GM21529 (cell line): ENCODE data around the gene SHROOM2.
"Not testable (repeated sequence)": the region's sequence is repeated elsewhere in the genome, so short reads cannot be mapped to it uniquely, and the experiment has no call there.

Source experiments
- ATAC-seq: cut with Tn5 transposase; IDR thresholded peaks from one replicate; pipeline ENCODE4 v1.9.1; 2021; ENCODE audit not compliant: unreplicated experiment

SHROOM2 gene

DNA sequence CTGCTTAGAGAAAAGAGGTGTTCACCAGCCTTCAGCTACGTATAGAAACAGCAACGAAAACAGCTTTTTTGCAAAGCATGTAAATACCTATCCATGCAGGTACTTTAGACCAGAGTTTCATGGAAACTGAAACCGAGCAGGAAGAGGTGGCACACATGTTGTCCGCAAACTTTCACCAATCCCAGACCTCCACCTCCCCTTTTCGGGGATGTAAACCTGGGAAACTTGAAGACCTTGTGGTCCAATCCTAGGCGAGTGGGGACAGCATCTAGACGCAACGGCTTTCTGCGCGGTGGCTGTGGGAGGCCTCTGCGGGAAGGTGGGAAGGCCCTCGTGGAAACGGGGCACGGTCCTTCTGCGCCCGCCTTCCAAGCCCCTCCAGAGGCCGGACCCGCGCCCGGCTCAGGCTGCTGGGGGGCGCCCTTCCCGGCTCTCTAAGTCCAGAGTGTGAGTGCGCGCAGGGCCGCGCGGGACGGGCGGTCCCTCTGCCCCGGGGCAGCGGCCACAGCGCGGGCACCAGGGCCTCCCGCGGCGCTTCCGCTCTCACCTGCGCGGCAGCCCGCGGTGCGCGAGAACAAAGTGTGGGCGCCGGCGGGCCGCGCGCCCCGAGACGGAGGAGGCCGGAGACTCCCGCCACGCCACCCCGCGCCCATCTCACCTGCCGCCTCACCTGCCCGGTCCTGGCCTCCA, 830 bp upstream of the SHROOM2 start:
- ATAC-seq: no peak

DNA sequence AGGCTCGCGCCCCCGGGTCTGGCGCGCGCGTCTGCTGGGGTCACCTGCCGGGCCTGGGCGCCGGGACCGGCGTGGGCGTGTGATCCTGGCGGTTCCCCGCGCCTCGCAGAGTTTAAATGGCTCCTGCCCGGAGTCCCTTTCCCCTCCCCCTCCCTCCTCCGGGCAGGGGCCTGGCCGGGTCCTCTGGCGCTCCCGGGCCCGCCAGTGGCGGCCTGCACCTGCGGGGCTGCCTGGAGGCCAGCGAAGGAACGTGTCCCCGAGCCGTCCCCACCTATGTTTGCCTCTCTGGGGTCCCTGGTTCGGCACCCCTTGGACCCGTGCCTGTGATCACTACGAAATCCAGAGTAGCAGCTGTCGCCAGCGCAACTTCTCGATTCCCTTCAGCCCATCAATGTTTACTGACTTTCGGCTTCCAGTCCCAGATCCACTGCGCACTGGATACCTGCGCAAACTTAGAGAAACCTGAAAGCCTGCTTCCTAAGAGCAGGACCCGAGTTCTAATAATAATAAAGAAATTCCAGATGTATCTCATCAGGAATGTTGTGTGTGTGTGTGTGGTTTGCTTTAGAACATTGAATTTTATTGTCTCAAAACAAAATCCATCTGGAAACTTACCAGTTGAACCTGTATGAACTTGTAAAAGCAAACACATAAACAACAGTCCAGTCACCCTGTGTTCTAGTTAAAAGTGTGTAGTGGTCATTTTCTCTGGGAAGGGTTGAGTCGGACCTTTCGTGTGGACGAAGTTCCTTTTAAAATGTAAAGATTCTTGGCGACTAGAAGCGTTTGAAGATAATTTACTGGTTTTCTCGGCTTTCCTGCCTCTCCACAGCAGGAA, 788 bp downstream of the SHROOM2 start:
- ATAC-seq: no peak

DNA sequence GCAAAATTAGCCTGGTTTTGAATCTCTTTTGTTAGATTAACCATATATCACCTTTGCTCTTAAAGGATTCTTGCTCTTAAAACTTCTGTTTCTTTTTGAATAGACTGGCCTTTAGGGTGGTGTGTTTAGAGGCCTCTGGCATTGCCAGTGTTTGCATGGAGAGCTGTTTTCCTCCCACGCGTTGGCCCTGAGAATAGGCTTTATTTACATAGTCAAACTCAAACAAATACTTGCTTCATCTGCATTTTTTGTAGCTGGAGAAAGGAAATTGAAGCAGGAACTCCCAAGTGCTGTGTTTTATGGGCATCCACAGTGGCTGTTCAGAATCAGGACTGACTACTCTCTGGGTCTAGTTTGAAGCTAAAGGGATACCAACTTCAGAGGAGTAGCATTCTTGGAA, 2.7 kb downstream of the SHROOM2 start:
- no peak for ATAC-seq

DNA sequence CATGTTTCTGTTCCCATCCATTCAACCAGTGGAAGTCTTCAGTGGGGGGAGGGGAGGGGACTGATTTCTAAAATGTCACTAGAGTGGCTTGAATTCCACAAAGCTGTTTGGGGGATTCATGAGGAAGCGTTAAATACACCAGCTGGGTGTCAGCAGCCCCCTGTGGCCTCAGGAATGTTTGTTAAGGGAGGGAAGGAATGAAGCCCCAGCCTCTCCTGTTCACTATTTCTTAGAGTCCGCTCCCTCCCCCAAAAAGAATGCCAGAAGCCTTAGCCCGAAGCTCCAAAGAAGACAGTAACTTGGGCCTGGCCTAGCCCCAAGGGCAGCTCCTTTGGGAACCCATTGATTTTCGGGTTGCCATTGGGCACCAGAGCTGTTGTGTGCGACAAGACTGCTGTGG, 3.3 kb downstream of the SHROOM2 start:
- ATAC-seq: no peak

DNA sequence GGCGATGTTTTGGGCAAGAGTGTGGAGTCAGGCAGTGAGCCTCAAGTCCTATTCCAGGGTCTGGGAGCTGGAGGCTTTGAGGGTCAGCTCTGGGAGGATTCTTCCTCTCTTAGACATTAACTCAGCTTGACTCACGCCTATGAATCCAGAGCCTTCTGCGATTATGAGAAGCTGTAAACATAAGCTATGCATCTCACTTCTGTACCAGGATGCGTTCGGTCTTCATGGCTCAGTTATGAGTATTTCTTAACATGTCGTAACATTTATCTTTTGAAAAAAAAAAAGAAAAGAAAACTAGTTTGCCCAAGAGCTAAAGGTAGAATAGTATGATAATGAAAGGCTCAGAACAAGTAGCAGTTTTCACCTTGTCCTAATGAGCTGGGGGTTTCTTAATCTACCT, 4.6 kb downstream of the SHROOM2 start:
- ATAC-seq: no peak

DNA sequence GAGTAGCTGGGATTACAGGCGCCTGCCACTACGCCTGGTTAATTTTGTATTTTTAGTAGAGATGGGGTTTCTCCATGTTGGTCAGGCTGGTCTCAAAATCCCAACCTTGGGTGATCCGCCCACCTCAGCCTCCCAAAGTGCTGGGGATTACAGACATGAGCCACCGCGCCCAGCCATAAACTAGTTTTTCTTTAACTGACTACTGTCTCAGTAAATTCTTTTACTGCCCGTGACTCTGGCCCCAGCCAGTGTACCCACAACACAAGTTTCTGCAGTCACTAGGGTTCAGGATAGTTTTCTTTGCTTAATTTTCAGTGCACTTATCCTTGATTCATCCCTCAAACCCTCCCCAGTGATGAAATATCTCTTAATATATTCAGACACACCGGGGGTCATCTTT, 8.3 kb downstream of the SHROOM2 start:
- ATAC-seq: no peak

DNA sequence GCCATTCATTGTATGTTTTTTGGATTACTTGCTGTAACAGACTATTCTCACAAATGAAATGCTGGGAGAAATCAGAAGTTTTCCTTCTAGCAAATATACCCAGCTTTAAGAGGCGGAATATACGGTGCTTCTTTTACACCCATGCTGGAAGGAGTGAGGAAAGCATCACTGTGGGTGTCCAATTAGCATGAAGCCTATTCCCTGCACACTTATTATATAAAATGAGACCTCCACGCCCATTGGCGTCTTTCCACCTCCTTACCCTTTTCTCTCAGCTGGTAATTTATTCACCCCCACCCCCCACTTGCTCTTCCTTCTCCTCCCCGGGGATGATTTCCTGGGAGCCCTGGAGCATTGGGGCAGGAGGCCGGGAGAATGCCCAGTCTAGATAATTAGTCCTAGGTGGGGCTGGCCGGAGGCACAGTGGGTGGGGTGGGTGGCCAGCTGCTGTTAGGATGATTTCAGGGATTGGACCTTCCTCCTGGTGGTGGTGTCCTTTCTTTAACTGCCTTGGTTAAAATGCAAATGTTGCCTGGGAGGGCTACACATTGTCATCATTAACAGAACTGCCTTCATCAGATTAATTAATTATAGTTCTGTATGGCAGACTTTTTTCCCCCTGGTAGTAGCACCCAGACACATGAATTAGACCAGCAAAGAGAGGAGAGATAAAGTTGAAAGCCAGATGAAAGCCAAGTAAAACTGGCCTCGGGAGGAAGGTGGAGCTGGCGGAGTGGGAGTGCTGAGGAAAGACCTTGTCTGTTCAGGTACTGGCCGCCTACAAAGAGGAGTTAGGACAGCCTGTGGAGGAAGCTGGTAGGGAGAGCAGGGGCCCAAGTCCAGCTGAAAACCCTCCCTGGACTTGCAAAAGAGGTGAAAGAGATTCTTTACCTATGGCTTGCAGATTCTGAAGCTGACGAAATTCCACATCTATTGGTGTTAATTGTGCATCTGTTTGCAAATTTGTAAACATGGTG, 11.4 kb downstream of the SHROOM2 start:
- no peak for ATAC-seq

DNA sequence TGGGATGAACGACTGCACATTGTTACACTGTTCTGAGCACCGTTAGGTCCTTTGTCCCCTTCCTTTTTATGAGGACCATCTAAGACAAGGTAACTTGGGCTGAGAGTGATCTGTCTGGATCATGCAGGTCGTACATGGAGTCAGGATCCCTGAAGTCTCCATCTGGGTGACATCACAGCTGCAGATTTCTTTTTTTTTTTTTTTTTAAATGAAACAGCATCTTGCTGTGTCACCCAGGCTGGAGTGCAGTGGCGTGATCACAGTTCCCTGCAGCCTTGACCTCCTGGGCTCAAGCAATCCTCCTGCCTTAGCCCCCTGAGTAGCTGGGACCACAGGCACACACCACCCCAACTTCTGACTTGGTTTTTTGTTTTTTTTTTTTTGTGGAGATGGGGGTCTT, 16.5 kb downstream of the SHROOM2 start:
- ATAC-seq: no peak

DNA sequence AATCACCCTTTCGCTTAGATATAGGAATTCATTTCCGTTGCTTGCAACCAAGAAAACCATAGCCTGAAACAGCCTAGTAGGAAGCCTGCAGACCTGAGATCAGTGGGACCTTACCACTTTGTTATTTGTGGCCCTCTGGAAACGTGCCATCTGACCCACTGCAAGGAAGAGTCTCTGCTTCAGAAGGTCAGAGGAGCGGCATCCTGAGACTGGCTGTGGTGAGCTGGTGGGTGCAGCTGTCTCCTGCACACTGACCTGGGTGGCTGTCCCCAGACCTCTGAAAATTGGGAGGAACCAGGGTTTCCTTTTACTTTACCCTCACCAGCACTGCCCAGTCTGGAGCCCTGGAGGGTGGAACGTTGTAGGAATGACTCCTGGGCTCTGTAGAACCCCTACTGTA, 18.2 kb downstream of the SHROOM2 start:
- ATAC-seq: no peak

DNA sequence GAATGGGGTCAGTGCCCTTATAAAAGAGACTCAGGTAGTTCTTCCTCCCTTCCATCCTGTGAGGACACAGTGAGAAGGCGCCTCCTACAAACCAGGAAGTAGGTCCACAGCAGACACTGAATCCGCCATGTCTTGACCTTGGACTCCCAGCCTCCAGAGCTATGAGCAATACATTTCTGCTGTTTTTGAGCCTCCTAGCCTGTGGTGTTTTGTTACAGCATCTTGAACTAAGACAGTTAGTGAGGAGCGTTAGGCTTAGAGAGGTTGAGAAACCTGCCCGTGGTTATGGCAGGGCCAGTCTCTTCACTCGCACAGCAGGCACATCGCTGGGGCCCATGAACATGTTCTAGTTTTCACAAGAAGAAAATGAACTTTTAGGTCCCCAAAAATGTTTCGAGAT, 19.7 kb downstream of the SHROOM2 start:
- ATAC-seq: no peak

DNA sequence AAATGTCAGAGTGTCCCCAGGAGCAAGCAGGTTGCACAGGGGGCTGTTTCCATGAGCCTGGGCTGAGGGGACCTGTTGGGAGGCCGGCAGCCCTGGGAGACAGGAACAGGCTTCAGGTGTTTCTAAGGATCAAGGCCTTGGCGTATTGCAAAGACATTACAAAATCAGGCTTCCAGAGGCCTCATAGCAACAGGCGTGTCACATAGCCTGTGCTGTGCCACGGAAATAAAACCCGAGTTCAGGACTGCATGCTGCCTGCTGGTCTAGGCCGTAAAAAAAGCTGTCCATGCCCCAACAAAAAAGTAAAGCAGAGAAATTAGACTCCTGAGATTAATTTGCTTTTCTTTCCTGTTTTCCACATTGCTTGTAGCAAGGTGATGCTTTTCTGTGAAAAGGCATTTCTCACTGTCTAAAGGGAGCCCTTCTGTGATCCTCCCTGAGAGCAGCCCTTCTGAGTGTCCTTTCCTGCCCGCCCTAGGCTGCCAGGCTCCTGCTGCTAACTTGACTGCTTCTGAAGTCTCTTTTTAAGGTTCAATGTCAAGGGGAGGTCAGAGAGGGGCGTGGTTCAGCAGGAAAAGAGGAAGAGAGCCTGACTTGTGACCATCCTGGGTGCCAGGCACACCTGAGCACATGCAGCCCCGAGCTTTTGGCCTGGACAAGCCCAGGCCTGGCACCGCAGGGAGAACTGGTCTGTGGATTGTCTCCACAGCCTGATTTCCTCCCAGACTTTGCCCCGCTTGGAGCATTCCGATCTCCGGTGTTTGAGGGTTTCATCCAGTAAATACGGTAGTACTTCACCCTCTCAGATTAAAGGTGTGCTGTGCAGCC, 21.3 kb downstream of the SHROOM2 start:
- ATAC-seq: no peak

DNA sequence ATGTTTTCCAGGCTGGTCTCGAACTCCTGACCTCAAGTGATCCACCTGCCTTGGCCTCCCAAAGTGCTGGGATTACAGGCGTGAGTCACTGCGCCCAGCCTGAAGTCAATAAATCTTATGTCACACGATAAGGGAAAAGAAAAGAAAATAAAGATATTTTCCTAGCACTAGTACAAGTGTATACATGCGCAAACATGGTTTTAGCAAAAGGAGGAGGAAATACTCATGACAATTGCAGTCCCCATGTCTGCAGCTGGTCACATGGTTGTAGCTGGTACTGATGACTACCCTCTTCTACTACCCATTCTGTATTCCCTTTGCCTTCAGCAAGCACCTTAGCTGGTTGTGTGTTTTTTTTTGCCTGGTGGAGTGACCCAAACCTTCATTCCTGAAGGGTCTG, 23.6 kb downstream of the SHROOM2 start:
- ATAC-seq: not testable (repeated sequence)

DNA sequence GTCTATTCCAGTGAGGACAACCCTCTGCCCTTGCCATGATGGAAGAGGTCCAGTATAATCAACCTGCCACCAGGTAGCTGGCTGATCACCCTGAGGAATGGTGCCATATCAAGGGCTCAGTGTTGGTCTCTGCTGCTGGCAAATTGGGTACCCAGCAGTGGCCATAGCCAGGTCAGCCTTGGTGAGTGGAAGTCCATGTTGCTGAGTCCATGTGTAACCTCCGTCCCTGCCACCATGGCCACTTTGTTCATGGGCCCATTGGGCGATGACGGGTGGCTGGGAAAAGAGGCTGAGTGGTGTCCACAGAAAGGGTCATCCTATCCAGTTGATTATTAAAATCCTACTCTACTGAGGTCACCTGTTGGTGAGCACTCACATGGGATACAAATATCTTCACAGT, 24.9 kb downstream of the SHROOM2 start:
- ATAC-seq: not testable (repeated sequence)

DNA sequence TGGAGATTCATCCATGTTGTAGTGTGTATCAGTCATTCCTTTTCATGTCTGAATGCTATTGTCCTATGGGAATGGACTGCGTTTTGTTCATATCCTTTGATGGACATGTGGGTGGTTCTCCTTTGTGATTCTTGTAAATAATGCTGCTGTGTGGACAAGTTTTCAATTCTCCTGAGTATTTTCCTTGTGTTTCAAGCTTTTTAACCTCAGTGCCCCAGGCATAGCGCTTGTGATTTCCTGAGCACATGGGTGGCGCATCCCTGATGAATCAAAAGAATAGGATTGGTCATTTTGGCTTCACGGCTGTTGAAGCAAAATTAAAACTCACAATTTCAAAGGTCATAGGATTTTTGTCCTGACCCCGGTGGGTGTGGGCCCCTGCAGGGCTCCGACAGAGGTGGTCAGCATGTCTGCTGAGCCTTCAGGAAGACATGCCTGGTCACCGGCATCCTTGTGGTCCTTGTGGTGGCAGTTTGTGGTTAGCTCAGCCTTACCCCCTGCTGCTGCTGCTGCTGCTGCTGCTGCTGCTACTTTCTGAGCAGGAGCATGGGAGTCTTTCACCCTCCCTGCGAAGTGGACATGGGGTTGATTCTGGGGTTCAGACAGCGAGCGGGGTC, 30.0 kb downstream of the SHROOM2 start:
- no peak for ATAC-seq

DNA sequence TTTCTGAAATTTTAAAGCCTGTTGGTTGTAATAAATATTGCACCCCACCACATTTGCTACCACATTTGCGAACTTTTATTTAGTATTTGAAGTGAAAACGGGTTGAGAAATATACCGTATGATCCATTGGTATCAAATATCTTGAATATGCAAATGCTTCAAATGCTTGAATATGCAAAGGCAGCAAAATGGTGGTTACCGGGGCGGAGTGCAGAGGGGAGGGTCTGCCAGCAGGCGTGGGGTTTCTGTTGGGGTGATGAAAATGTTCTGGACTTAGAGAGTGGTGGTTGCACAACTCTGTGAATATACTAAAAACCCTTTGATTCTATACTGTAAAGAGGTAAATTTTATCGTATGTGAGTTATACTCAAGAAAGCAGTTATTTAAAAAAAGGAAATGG, 35.3 kb downstream of the SHROOM2 start:
- ATAC-seq: no peak

DNA sequence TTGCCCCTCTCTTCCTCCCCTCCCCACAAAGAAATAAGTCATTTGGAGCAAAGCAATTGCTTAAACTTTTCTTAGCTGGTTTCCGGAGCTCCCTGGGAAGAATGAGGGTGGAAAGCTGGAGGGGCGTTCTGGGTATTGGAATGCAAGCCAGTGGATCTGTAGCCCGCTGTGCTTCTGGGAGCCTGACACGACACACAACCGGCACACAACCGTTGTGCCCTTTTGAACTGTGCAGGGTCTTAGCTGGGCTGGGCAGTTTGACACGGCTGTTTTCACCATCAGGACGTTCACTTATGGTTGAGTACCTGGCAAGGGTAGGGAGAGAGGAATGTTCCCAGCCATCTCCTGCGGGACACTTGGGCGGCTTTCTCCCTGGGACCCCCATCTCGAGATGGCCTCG, 38.3 kb downstream of the SHROOM2 start:
- ATAC-seq: no peak

DNA sequence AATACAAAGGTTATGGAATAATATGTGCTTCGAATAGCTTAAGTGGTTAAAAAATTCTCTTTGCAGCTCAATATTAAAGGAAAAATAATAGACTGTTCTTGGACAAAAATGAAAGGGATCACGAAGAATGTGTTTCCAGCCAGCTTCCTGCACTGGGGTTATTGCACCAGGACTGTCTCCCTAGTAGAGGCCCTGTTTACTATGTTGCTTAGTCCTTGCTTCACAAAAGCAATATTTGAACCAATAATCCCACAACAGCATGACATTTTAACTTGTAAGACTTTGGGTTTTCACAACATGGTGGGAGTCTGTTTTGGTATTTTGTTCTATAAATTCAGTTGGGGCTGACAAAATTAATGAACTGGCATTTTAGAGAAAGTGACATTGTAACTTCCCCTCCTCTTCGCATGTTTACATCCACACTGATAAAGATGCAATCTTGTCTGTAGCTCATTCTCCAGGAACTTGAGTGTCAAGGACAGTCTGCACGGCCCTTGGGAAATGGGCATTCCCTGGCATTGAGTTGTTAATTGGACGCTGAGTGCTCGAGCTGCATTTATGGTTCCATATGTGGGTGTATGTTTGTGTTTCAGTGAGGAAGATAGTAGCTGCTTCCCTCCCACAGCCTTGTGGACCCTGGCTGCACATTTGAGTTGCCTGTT, 39.0 kb downstream of the SHROOM2 start:
- no peak for ATAC-seq

DNA sequence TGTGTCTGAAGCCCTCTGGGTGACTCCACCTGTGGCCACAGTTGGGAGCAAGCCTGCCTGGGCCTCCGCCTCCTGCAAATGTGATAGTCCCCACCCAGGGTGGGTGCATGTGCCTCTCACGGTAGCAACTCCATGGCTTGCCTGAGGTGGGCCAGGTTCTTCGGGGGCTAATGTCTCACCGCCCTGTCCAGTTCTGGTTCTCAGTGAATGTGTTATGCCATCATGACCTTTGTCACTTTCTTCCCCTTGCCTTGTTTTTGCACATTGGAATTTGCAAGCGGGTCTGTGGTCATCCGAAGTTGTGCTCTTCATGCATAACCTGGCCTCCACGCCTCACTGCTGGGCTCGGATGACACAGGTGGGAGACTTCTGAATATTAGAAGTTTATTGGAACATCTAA, 39.7 kb downstream of the SHROOM2 start:
- no peak for ATAC-seq
